ENCODE measurements around the gene MMP11.

The MMP11 gene

DNA sequence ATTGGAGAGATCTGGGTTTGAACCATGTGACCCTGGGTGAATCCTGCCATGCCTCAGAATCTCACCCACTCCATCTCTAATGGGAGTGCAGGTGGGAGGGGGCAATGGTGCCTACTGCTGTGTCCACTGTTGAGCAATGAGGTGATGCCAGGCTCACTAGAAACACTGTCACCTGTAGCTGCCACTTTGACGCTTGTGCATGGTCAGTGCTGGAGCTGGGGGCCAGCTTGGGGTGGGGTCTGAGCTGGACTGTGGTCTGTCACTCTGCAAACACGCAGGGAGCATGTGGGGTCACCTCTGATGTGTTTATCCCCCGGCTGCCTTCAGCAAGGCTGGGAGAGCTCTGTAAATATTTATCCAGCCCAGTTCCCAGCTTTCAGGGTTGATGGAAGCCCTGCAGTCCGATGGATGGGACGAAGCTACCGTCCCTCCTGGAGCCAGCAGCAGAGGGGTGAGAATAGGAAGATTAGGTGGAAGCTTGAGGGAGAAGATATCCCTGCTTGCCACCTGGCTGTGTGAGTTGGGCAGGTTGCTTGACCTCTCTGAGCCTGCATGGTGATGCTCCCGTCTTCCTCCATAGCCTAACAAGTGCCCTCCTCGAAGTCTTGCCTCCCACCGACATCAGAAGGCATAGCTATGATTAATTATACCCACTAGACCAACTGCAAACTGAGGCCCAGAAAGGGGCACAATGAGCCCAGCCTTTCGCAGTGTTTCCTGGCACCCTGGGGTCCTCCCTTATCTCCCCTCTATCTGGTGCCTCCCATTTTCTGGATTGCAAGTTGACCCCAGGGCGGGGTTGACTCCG lies 1.7 kb downstream of the MMP11 start:
- H3K4me3 ChIP-seq (ENCODE audit: low read depth, low read length), result no peak overlapping the region
- TF ChIP-seq POLR2A (IDR thresholded peaks at IDR 0.05; ENCODE audit: extremely low read depth, insufficient read length), result no peak
- TF ChIP-seq, protein P1, sequence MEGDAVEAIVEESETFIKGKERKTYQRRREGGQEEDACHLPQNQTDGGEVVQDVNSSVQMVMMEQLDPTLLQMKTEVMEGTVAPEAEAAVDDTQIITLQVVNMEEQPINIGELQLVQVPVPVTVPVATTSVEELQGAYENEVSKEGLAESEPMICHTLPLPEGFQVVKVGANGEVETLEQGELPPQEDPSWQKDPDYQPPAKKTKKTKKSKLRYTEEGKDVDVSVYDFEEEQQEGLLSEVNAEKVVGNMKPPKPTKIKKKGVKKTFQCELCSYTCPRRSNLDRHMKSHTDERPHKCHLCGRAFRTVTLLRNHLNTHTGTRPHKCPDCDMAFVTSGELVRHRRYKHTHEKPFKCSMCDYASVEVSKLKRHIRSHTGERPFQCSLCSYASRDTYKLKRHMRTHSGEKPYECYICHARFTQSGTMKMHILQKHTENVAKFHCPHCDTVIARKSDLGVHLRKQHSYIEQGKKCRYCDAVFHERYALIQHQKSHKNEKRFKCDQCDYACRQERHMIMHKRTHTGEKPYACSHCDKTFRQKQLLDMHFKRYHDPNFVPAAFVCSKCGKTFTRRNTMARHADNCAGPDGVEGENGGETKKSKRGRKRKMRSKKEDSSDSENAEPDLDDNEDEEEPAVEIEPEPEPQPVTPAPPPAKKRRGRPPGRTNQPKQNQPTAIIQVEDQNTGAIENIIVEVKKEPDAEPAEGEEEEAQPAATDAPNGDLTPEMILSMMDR (IDR thresholded peaks at IDR 0.05; ENCODE audit: low read depth, low read length), result no peak
- TF ChIP-seq MYC (IDR thresholded peaks at IDR 0.05; ENCODE audit: low read depth, low read length), result no peak
- TF ChIP-seq, protein P2, sequence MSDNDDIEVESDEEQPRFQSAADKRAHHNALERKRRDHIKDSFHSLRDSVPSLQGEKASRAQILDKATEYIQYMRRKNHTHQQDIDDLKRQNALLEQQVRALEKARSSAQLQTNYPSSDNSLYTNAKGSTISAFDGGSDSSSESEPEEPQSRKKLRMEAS (IDR thresholded peaks at IDR 0.05; ENCODE audit: low read depth, low read length), result no peak
- no peak for DNase-seq (ENCODE audit: low read depth)

DNA sequence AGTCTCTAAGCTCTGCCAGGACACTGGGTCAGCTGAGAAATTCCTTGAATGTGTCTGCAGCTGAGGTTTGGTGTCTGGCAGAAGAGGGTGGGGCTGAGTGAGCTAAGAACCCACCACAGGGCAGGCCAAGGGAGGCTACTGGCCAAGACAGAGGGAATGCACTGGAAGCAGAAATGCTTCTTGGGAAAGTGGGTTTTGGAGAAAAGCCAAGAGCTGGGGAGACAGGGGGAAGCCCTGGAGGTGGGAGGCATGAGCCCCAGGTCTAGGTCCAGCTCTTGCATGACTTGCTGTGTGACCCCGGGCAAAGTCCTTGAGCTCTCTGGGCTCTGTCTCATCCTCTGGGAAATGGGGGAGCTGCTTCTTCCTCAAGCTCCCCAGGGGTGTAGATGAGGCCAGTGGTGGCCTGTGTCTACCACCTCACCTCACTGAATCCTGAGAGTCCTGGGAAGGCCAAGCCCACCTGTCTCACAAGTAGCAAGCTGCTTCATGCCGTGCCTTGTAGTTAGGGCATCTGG lies 2.3 kb downstream of the MMP11 start:
- DNase-seq (ENCODE audit: low read depth), result no peak
- TF ChIP-seq, protein P2 (IDR thresholded peaks at IDR 0.05; ENCODE audit: low read depth, low read length), result no peak
- TF ChIP-seq POLR2A (IDR thresholded peaks at IDR 0.05; ENCODE audit: extremely low read depth, insufficient read length) (no peak), MYC (IDR thresholded peaks at IDR 0.05; ENCODE audit: low read depth, low read length) (no peak)
- TF ChIP-seq, protein P1 (IDR thresholded peaks at IDR 0.05; ENCODE audit: low read depth, low read length), result no peak
- H3K4me3 ChIP-seq (ENCODE audit: low read depth, low read length), result no peak overlapping the region

DNA sequence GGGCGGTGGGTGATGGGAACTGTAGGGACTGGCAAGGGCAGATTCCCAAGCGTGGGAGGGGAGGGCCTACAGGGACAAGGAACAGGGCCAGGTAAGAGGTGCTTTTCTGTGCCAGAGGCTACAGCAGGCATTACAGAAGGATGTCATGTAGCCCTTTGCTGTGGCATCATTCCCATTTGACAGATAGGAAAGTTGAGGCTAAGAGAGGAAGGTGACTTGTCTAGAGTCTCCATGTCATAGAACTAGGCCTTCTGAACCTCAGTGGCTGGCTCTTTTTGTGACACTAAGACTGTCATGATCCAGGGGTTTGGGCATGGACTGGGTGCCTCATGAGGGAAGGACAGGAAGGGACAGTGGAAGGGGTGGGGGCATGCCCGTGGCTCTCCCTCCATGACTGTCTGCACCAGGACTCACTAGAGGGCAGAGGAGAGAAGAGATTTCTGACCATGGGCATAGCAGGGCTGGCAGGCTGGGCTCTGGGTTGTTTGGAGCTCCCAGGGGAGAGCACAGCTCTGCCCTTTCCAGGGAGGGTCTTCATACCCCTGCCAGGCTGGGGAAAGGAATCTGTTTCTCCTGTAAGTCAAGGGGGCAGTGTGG lies 3.2 kb downstream of the MMP11 start:
- no peak overlapping the region for H3K4me3 ChIP-seq (ENCODE audit: low read depth, low read length)
- DNase-seq (ENCODE audit: low read depth), result no peak
- TF ChIP-seq MYC (IDR thresholded peaks at IDR 0.05; ENCODE audit: low read depth, low read length) (no peak), POLR2A (IDR thresholded peaks at IDR 0.05; ENCODE audit: extremely low read depth, insufficient read length) (no peak)
- TF ChIP-seq, protein P1 (IDR thresholded peaks at IDR 0.05; ENCODE audit: low read depth, low read length), result no peak
- TF ChIP-seq, protein P2 (IDR thresholded peaks at IDR 0.05; ENCODE audit: low read depth, low read length), result no peak

DNA sequence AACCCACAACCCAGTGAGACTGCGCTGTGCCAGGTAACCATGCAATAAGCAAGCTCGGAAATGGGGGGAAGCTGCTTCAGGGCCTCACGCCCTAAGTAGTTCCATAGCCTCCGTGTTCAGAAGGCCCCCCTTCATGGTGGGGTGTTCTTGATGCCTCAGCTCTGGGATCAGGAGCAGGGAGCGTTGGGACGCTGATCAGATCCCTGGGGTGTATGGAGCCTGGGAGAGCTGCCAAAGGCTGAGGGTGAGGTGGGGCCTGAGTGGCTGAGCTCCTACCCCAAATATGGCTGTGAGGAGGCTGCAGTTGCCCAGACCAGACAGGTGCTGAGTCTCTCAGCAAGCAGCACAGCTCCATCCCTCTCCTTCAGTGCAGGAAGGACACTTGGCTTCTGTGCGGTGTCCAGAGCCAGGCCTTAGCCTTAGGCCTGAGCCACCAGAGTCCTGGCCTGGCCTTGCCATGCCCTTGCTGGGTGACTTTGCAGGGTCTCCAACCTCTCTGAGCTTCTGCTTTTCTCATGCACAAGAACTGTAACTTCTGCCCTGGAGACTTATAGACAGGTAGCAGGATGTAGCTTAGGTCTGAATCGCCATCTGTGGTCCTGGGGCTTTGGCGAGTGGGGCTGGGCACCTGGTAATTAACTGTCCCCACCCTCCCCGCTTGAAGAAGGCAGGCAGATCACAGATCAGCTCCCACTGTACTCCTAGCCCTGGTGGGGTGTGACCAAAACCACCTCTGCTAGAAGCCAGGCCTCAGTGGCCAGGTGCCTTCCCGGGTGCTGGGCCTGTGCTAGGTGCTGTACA lies 5.3 kb downstream of the MMP11 start:
- TF ChIP-seq, protein P1 (IDR thresholded peaks at IDR 0.05; ENCODE audit: low read depth, low read length), result no peak
- TF ChIP-seq MYC (IDR thresholded peaks at IDR 0.05; ENCODE audit: low read depth, low read length) (no peak), POLR2A (IDR thresholded peaks at IDR 0.05; ENCODE audit: extremely low read depth, insufficient read length) (no peak)
- TF ChIP-seq, protein P2 (IDR thresholded peaks at IDR 0.05; ENCODE audit: low read depth, low read length), result no peak
- no peak for DNase-seq (ENCODE audit: low read depth)
- H3K4me3 ChIP-seq (ENCODE audit: low read depth, low read length), result no peak overlapping the region

DNA sequence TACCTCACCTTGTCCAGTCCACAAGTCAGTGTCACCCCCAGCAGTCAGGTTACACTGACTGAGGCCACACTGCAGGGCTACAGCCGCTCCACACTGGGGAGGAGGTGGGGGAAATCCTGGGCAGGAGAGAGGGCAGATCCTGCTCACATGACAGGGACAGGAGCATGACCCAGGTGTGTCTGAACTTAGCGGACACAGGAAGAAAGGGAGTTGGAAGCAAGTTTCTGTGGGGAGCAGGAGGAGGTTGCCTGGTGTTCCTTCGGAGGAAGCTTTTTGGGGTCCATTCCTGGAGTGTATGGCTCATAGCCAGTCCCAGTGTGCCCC lies 5.9 kb downstream of the MMP11 start:
- DNase-seq (ENCODE audit: low read depth), result no peak
- H3K4me3 ChIP-seq (ENCODE audit: low read depth, low read length), result no peak overlapping the region
- TF ChIP-seq, protein P2 (IDR thresholded peaks at IDR 0.05; ENCODE audit: low read depth, low read length), result no peak
- no peak for TF ChIP-seq POLR2A (IDR thresholded peaks at IDR 0.05; ENCODE audit: extremely low read depth, insufficient read length)
- no peak for TF ChIP-seq MYC (IDR thresholded peaks at IDR 0.05; ENCODE audit: low read depth, low read length)
- TF ChIP-seq, protein P1 (IDR thresholded peaks at IDR 0.05; ENCODE audit: low read depth, low read length), result no peak
